EL (cell line): Measurements from ENCODE around the gene CCNL2.
A peak's percentile ranks its signal among the peaks of the same experiment; 100 is the strongest.

Source experiments
- DNase-seq: peaks from one replicate; pipeline ENCODE4 v3.0.0-alpha.2; 2016

The CCNL2 gene

GRCh38 chr1:1354271-1355247 is 44.6 kb downstream of the CCNL2 start:
- no peak for DNase-seq

- no peak for DNase-seq
Observed at GRCh38 chr1:1353389-1354151, 45.6 kb downstream of the CCNL2 start.

GRCh38 chr1:1352786-1353388 is 46.2 kb downstream of the CCNL2 start:
- DNase-seq: no peak

- DNase-seq: peak; percentile 48
Observed at GRCh38 chr1:1351511-1352427, 47.4 kb downstream of the CCNL2 start.

GRCh38 chr1:1349256-1350012 is 49.7 kb downstream of the CCNL2 start, which contains the start of gene DVL1:
TSS of gene DVL1 (minus strand) at chr1:1349418. CDS start at chr1:1349065, 353 bp downstream.
- peak; percentile 79 for DNase-seq

- no peak for DNase-seq
Observed at GRCh38 chr1:1348420-1349255, 50.5 kb downstream of the CCNL2 start.

GRCh38 chr1:1347663-1348419 is 51.3 kb downstream of the CCNL2 start:
- DNase-seq: peak; percentile 53

- no peak for DNase-seq
Observed at GRCh38 chr1:1347026-1347595, 52.0 kb downstream of the CCNL2 start.

GRCh38 chr1:1346501-1346890 is 52.6 kb downstream of the CCNL2 start:
- DNase-seq: no peak

GRCh38 chr1:1345860-1346500 is 53.2 kb downstream of the CCNL2 start:
- DNase-seq: no peak

- no peak for DNase-seq
Observed at GRCh38 chr1:1345384-1345783, 53.8 kb downstream of the CCNL2 start.

- peak; percentile 93 for DNase-seq
Observed at GRCh38 chr1:1344655-1345361, 54.3 kb downstream of the CCNL2 start.

GRCh38 chr1:1343811-1344421 is 55.2 kb downstream of the CCNL2 start:
- DNase-seq: no peak

- no peak for DNase-seq
Observed at GRCh38 chr1:1342584-1343115, 56.5 kb downstream of the CCNL2 start.

GRCh38 chr1:1342061-1342562 is 57.0 kb downstream of the CCNL2 start:
- no peak for DNase-seq

- no peak for DNase-seq
Observed at GRCh38 chr1:1341549-1342021, 57.5 kb downstream of the CCNL2 start.
